Hematopoietic multipotent progenitor cell treated with erythropoietin and hydrocortisone succinate and interleukin-3 and kit ligand, for 6 days (in vitro differentiated cells): ENCODE measurements around the gene TCF3.
"Not testable (repeated sequence)": the region's sequence is repeated elsewhere in the genome, so short reads cannot be mapped to it uniquely, and the experiment has no call there.

Source experiments
- DNase-seq: peaks from one replicate; pipeline ENCODE4 v3.0.0-alpha.2; 2015

TCF3 gene

GRCh38 chr19:1652471-1653299, at the start of gene TCF3:
TSS of gene TCF3 (minus strand) at chr19:1652615. CDS start at chr19:1650248, 2,367 bp downstream.
- DNase-seq, result peak; percentile 99

- DNase-seq, result no peak
Observed at GRCh38 chr19:1700733-1701663, 48.6 kb upstream of the TCF3 start.

- no peak for DNase-seq
Observed at GRCh38 chr19:1699998-1700732, 47.8 kb upstream of the TCF3 start.

- DNase-seq, result no peak
Observed at GRCh38 chr19:1699386-1699785, 47.0 kb upstream of the TCF3 start.

GRCh38 chr19:1698636-1699035, 46.2 kb upstream of the TCF3 start:
- no peak for DNase-seq

GRCh38 chr19:1695481-1695880, 43.1 kb upstream of the TCF3 start:
- not testable (repeated sequence) for DNase-seq

- no peak for DNase-seq
Observed at GRCh38 chr19:1691589-1692290, 39.3 kb upstream of the TCF3 start.

- DNase-seq, result peak; percentile 89
Observed at GRCh38 chr19:1690699-1691307, 38.4 kb upstream of the TCF3 start.

- not testable (repeated sequence) for DNase-seq
Observed at GRCh38 chr19:1685785-1686184, 33.4 kb upstream of the TCF3 start.

GRCh38 chr19:1685046-1685445, 32.6 kb upstream of the TCF3 start:
- DNase-seq, result no peak

GRCh38 chr19:1684573-1684912, 32.1 kb upstream of the TCF3 start:
- no peak for DNase-seq

GRCh38 chr19:1683869-1684572, 31.6 kb upstream of the TCF3 start:
- DNase-seq, result no peak

- DNase-seq, result no peak
Observed at GRCh38 chr19:1680976-1681375, 28.6 kb upstream of the TCF3 start.

- DNase-seq, result no peak
Observed at GRCh38 chr19:1678073-1678472, 25.7 kb upstream of the TCF3 start.

- no peak for DNase-seq
Observed at GRCh38 chr19:1676351-1677266, 24.2 kb upstream of the TCF3 start.

GRCh38 chr19:1675633-1676350, 23.4 kb upstream of the TCF3 start:
- DNase-seq, result no peak

GRCh38 chr19:1674293-1674679, 21.9 kb upstream of the TCF3 start:
- no peak for DNase-seq

GRCh38 chr19:1673645-1674292, 21.4 kb upstream of the TCF3 start:
- DNase-seq, result no peak
